ENCODE results near the gene CP. TPM values are rescaled to one million over a fixed set of nuclear protein-coding genes. Genes with fewer than 3 reads are reported as not detected.
A peak's percentile ranks its signal among the peaks of the same experiment; 100 is the strongest.

Gene CP
- 0.57 TPM for polyA plus RNA-seq
- long read RNA-seq, donor 1 = 0 reads
- long read RNA-seq, donor 2 = 0 reads
- long read RNA-seq, donor 3 = 0 reads
- long read RNA-seq, donor 4, partial matches to known transcripts = 7 of 7 reads
- long read RNA-seq, donor 4, other reads (novel, unspliced or antisense) = 0 of 7 reads
- long read RNA-seq, donor 5, partial matches to known transcripts = 9 of 9 reads
- long read RNA-seq, donor 5, other reads (novel, unspliced or antisense) = 0 of 9 reads
- long read RNA-seq, donor 6, partial matches to known transcripts = 48 of 48 reads
- long read RNA-seq, donor 6, other reads (novel, unspliced or antisense) = 0 of 48 reads
- long read RNA-seq, donor 7, partial matches to known transcripts = 19 of 19 reads
- long read RNA-seq, donor 7, other reads (novel, unspliced or antisense) = 0 of 19 reads
- long read RNA-seq, donor 8 = 0 reads
- long read RNA-seq, donor 9 = 0 reads
- long read RNA-seq, donor 10, partial matches to known transcripts = 40 of 40 reads
- long read RNA-seq, donor 10, other reads (novel, unspliced or antisense) = 0 of 40 reads
- long read RNA-seq, donor 11 = 0 reads

DNA sequence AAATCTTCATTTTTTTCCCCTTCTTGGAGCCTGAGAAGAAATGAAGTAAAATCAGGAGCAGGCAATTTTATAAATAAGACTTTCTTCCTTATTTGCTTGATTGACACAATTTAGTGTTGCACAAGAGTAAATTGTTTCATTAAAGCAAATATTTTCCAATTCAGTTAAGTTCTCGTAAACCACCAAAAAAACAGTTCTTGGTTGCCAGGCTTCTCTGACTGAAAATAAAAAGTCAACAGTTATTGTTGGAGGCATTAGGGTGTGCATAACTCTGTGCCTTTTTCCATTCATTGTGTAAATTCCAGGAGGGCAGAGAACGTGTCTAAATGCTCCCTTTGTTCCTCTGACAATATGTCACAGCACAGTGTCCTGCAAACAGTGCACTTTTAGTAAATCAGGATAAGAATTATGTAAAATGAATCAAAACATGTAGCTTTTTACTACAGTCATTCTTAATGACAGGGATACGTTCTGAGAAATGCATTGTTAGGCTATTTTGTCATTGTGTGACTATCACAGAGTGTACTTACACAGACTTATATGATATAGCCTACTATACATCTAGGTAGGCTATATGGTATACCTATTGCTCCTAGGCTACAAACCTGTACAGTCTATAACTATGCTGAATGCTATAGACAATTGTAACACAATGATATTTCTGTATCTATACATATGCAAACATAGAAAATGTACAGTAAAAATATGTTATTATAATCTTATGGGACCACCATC, at the start of gene CP:
TSS of gene CP (minus strand) at position 47 of the 735 bp plus-strand sequence. CDS start at position 10, 37 bp downstream.
- no peak within 1 kb of the TSS for H3K27ac ChIP-seq (ENCODE audit: low read length)
- H3K9me3 ChIP-seq (ENCODE audit: control insufficient read depth, low read depth, low read length) = no peaks in the 10 kb centered on the region
- no peaks in the 10 kb centered on the region for H3K27me3 ChIP-seq (ENCODE audit: control insufficient read depth, insufficient read depth, low read length)
- H3K4me3 ChIP-seq (ENCODE audit: low read length) = no peak within 1 kb of the TSS
- peak in 1 of 2 donors; percentile 26 for DNase-seq
- no CpG with 5 or more reads among the region's 3 CpGs for WGBS (ENCODE audit: insufficient coverage, low lambda C conversion rate)
- H3K4me1 ChIP-seq (ENCODE audit: control insufficient read depth, insufficient read depth, low read length) = peaks cover 14% of the 10 kb centered on the region
- no peaks in the 10 kb centered on the region for H3K36me3 ChIP-seq (ENCODE audit: control insufficient read depth, insufficient read depth, low read length)

DNA sequence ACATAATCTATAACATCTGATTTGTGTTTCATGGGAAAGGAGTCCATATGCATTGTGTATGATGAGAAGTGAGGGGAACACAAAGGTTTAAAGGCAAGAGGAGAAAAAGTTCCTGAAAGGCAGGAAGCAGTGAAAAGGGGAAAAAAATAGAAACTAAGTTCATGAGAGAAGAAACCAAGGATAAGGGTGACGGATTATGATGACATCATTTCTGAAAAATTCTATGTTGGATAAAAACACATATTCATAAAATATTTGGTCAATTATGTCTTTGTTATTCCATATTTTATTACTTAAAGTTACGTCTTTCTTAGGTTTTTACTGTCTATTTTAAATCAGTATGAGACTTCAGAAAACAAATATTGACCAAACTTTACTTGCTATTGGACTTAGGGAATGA, 48.6 kb upstream of the CP start:
- no peak for DNase-seq
- Histone ChIP-seq H3K9me3 (ENCODE audit: control insufficient read depth, low read depth, low read length) (no peaks in the 10 kb centered on the region), H3K36me3 (ENCODE audit: control insufficient read depth, insufficient read depth, low read length) (no peaks in the 10 kb centered on the region), H3K27ac (ENCODE audit: low read length) (no peak overlapping the region), H3K4me3 (ENCODE audit: low read length) (no peak overlapping the region), H3K4me1 (ENCODE audit: control insufficient read depth, insufficient read depth, low read length) (no peaks in the 10 kb centered on the region), H3K27me3 (ENCODE audit: control insufficient read depth, insufficient read depth, low read length) (no peaks in the 10 kb centered on the region)
- WGBS (ENCODE audit: insufficient coverage, low lambda C conversion rate) = 47% methylated on average over 2 of the region's 2 CpGs

DNA sequence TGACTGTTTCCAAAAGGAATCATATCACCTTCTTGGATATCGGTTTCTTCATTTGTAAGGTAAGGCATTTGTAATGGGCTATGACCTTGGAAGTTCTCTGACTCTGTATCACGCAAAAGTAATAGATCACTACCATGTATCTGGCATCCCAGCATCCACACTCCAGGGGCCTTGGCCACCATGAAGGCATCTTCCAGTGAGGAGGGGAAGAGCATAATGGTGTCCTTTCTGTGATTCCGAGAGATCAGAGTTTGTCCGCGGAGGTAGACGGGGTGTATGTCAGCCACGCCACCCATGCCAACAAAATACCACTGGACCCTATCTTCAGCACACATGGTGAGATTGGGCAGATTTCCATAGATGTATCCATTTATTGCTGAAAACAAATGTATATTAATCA, 48.1 kb upstream of the CP start:
- no CpG with 5 or more reads among the region's 7 CpGs for WGBS (ENCODE audit: insufficient coverage, low lambda C conversion rate)
- no peak for DNase-seq
- Histone ChIP-seq H3K4me3 (ENCODE audit: low read length) (no peak overlapping the region), H3K36me3 (ENCODE audit: control insufficient read depth, insufficient read depth, low read length) (no peaks in the 10 kb centered on the region), H3K27me3 (ENCODE audit: control insufficient read depth, insufficient read depth, low read length) (no peaks in the 10 kb centered on the region), H3K4me1 (ENCODE audit: control insufficient read depth, insufficient read depth, low read length) (no peaks in the 10 kb centered on the region), H3K9me3 (ENCODE audit: control insufficient read depth, low read depth, low read length) (no peaks in the 10 kb centered on the region), H3K27ac (ENCODE audit: low read length) (no peak overlapping the region)

DNA sequence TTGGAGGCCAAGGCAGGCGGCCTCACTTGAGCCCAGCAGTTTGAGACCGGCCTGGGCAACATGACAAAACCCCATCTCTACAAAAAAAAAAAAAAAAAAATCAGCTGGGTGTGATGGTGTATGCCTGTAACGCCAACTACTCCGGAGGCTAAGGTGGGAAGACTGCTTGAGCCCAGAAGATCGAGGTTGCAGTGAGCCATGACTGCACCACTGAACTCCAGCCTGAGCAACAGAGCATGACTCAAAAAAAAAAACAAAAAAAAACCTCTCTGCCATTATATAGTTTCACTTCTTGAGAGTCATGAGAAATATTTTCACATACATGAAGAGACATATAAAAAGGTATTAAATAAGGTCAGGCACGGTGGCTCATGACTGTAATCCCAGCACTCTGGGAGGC, 45.9 kb upstream of the CP start:
- Histone ChIP-seq H3K9me3 (ENCODE audit: control insufficient read depth, low read depth, low read length) (no peaks in the 10 kb centered on the region), H3K27ac (ENCODE audit: low read length) (no peak overlapping the region), H3K4me3 (ENCODE audit: low read length) (no peak overlapping the region), H3K4me1 (ENCODE audit: control insufficient read depth, insufficient read depth, low read length) (no peaks in the 10 kb centered on the region), H3K36me3 (ENCODE audit: control insufficient read depth, insufficient read depth, low read length) (no peaks in the 10 kb centered on the region), H3K27me3 (ENCODE audit: control insufficient read depth, insufficient read depth, low read length) (no peaks in the 10 kb centered on the region)
- no peak for DNase-seq
- WGBS (ENCODE audit: insufficient coverage, low lambda C conversion rate) = 80% methylated on average over 1 of the region's 6 CpGs

DNA sequence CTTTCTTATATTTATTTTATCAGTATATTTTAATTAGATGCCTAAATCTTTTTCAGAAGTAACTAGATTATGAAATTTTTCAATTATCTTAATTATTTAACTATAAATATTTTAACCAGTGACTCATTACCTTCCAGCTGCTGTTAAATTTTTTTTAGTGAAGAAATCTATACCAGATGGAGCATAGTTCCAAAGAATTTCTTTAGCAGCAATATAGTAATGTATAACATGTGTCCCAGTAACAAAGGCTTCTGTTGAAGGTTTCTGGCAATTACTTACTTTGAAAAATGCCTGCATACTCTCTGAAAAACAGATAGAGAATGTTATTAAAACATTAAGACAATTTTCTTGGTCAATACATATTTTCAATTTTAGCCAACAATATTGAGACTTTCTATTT, 45.1 kb upstream of the CP start:
- Histone ChIP-seq H3K4me3 (ENCODE audit: low read length) (no peak overlapping the region), H3K4me1 (ENCODE audit: control insufficient read depth, insufficient read depth, low read length) (no peaks in the 10 kb centered on the region), H3K9me3 (ENCODE audit: control insufficient read depth, low read depth, low read length) (no peaks in the 10 kb centered on the region), H3K27me3 (ENCODE audit: control insufficient read depth, insufficient read depth, low read length) (no peaks in the 10 kb centered on the region), H3K36me3 (ENCODE audit: control insufficient read depth, insufficient read depth, low read length) (no peaks in the 10 kb centered on the region), H3K27ac (ENCODE audit: low read length) (no peak overlapping the region)
- no peak for DNase-seq

DNA sequence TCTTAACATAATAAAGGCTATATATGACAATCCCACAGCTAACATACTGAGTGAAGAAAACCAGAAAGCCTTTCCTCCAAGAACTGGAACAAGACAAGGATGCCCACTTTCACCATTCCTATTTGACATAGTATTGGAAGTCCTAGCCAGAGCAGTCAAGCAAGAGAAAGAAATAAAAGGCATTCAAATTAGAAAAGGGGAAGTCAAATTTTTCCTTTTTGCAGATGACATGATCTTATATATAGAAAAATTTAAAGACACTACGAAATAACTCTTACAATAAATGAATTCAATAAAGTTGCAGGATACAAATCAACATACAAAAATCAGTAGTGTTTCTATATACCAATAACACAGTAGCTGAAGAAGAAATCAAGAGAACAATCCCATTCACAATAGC, 42.2 kb upstream of the CP start:
- no peak overlapping the region for H3K4me3 ChIP-seq (ENCODE audit: low read length)
- WGBS (ENCODE audit: insufficient coverage, low lambda C conversion rate) = 100% methylated on average over 1 of the region's 1 CpG
- no peak for DNase-seq
- no peaks in the 10 kb centered on the region for H3K36me3 ChIP-seq (ENCODE audit: control insufficient read depth, insufficient read depth, low read length)
- no peaks in the 10 kb centered on the region for H3K27me3 ChIP-seq (ENCODE audit: control insufficient read depth, insufficient read depth, low read length)
- no peaks in the 10 kb centered on the region for H3K9me3 ChIP-seq (ENCODE audit: control insufficient read depth, low read depth, low read length)
- H3K27ac ChIP-seq (ENCODE audit: low read length) = no peak overlapping the region
- H3K4me1 ChIP-seq (ENCODE audit: control insufficient read depth, insufficient read depth, low read length) = no peaks in the 10 kb centered on the region

DNA sequence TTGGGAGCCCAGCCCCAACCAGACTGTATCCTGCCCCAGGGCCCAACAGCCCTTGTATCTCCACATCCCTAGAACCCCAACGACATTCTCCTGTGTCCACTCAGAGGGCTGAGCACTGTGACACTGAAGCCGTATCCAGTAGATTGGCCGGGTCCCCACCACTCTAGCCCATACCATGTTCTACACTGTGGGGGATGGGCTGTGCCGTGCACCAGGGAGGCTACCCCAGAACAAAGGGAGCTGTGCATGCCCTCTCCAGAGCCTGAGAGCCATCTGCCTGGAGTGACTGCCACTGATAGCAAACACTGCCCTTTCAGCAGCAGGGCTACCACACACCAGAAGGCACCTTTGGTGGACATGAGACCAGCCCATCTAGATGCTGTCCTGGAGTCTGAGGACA, 37.1 kb upstream of the CP start:
- Histone ChIP-seq H3K27me3 (ENCODE audit: control insufficient read depth, insufficient read depth, low read length) (no peaks in the 10 kb centered on the region), H3K4me1 (ENCODE audit: control insufficient read depth, insufficient read depth, low read length) (peaks cover 4% of the 10 kb centered on the region), H3K4me3 (ENCODE audit: low read length) (no peak overlapping the region), H3K27ac (ENCODE audit: low read length) (no peak overlapping the region), H3K36me3 (ENCODE audit: control insufficient read depth, insufficient read depth, low read length) (no peaks in the 10 kb centered on the region), H3K9me3 (ENCODE audit: control insufficient read depth, low read depth, low read length) (no peaks in the 10 kb centered on the region)
- DNase-seq = no peak
- no CpG with 5 or more reads among the region's 4 CpGs for WGBS (ENCODE audit: insufficient coverage, low lambda C conversion rate)

DNA sequence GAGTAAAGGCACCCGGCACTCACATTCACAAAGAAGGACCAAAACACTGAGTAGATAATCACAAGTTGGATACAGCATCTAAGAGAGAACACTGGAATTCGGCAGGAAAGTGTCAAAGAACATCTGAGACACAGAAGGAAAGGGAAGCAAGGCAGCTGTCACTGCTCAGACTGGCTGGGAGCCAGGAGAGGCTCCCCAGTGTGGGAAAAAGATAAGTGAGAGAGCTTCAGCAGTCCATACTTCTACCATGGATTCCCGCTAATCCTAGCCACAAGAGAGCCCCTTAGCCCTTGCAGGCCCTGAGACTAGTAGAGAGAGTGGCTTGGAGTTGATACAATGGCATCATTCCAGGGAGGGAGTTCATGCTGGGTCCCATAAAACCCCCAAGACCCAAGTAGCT, 36.7 kb upstream of the CP start:
- no peaks in the 10 kb centered on the region for H3K36me3 ChIP-seq (ENCODE audit: control insufficient read depth, insufficient read depth, low read length)
- H3K4me1 ChIP-seq (ENCODE audit: control insufficient read depth, insufficient read depth, low read length) = peaks cover 4% of the 10 kb centered on the region
- H3K9me3 ChIP-seq (ENCODE audit: control insufficient read depth, low read depth, low read length) = no peaks in the 10 kb centered on the region
- no peak overlapping the region for H3K4me3 ChIP-seq (ENCODE audit: low read length)
- peak in 1 of 2 donors; percentile 35 for DNase-seq
- WGBS (ENCODE audit: insufficient coverage, low lambda C conversion rate) = no CpG with 5 or more reads among the region's 3 CpGs
- no peak overlapping the region for H3K27ac ChIP-seq (ENCODE audit: low read length)
- H3K27me3 ChIP-seq (ENCODE audit: control insufficient read depth, insufficient read depth, low read length) = no peaks in the 10 kb centered on the region

DNA sequence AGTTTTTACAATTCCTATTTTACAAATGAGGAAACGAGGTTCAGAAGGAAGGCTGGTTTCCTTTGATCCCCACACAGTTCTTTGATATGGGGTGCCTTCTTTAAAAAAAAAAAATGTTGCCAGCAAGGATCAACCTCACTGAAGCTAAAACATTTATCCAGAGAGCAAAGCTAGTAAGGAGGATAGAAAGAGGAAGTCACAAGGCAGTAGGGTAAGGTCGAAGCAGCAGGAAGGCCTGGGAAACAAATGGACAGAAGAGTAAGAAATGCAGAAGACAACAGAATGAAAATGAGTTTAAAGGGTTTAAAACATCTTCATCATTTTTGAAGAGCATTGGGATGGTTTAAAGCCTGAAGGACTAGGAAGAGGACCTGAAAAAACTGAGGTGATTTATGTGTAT, 30.6 kb upstream of the CP start:
- no peak overlapping the region for H3K27ac ChIP-seq (ENCODE audit: low read length)
- 100% methylated on average over 1 of the region's 2 CpGs for WGBS (ENCODE audit: insufficient coverage, low lambda C conversion rate)
- no peak overlapping the region for H3K4me3 ChIP-seq (ENCODE audit: low read length)
- peaks cover 4% of the 10 kb centered on the region for H3K4me1 ChIP-seq (ENCODE audit: control insufficient read depth, insufficient read depth, low read length)
- DNase-seq = no peak
- no peaks in the 10 kb centered on the region for H3K9me3 ChIP-seq (ENCODE audit: control insufficient read depth, low read depth, low read length)
- H3K36me3 ChIP-seq (ENCODE audit: control insufficient read depth, insufficient read depth, low read length) = no peaks in the 10 kb centered on the region
- no peaks in the 10 kb centered on the region for H3K27me3 ChIP-seq (ENCODE audit: control insufficient read depth, insufficient read depth, low read length)

DNA sequence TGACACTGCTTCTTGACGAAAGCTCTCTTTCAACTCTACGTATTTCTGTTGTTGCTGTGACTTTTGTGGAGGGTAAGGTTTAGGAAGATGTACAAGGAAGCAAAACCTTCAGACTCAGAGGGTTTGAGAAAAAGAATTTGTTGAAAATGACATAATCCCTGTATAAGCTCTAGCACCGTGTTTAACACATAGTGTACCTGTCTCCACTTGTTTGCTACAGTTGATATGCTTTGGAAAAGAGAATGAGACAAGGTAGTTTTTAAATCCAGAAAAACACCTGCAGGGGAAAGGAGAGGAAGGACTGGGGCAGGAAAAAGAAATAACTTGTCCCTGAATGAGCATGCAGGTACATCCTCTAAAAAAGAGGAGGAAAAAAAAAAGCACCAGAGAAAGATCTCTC, 29.6 kb upstream of the CP start:
- no peak overlapping the region for H3K27ac ChIP-seq (ENCODE audit: low read length)
- no peaks in the 10 kb centered on the region for H3K27me3 ChIP-seq (ENCODE audit: control insufficient read depth, insufficient read depth, low read length)
- DNase-seq = no peak
- no peaks in the 10 kb centered on the region for H3K9me3 ChIP-seq (ENCODE audit: control insufficient read depth, low read depth, low read length)
- 100% methylated on average over 2 of the region's 3 CpGs for WGBS (ENCODE audit: insufficient coverage, low lambda C conversion rate)
- H3K4me1 ChIP-seq (ENCODE audit: control insufficient read depth, insufficient read depth, low read length) = peaks cover 4% of the 10 kb centered on the region
- H3K4me3 ChIP-seq (ENCODE audit: low read length) = no peak overlapping the region
- no peaks in the 10 kb centered on the region for H3K36me3 ChIP-seq (ENCODE audit: control insufficient read depth, insufficient read depth, low read length)

Data from large intestine (tissue), 12 donors.